Measurements from ENCODE around the gene CSNK1D.
A peak's percentile ranks its signal among the peaks of the same experiment; 100 is the strongest.

The CSNK1D gene

DNA sequence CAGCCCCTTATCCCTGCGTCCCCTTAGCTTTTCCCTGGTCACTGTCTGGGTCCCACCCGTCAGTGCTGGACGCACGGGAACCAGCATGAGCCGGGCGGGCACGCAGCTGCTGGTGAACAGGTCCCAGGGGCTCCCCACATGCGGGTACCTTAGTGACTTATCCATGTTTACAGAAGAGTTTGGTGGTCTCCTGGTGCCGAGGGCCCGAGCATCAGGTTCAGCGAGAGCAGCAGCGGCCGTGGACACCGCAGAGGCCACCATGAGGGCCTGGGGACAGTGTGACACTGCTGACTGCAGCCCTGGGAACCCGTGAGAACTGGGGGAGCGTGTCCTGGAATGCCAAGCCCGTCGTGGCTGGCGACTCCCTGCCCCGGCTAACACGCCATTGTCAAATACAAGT is 37.4 kb upstream of the CSNK1D start:
- no peak for DNase-seq (ENCODE audit: low read depth)

DNA sequence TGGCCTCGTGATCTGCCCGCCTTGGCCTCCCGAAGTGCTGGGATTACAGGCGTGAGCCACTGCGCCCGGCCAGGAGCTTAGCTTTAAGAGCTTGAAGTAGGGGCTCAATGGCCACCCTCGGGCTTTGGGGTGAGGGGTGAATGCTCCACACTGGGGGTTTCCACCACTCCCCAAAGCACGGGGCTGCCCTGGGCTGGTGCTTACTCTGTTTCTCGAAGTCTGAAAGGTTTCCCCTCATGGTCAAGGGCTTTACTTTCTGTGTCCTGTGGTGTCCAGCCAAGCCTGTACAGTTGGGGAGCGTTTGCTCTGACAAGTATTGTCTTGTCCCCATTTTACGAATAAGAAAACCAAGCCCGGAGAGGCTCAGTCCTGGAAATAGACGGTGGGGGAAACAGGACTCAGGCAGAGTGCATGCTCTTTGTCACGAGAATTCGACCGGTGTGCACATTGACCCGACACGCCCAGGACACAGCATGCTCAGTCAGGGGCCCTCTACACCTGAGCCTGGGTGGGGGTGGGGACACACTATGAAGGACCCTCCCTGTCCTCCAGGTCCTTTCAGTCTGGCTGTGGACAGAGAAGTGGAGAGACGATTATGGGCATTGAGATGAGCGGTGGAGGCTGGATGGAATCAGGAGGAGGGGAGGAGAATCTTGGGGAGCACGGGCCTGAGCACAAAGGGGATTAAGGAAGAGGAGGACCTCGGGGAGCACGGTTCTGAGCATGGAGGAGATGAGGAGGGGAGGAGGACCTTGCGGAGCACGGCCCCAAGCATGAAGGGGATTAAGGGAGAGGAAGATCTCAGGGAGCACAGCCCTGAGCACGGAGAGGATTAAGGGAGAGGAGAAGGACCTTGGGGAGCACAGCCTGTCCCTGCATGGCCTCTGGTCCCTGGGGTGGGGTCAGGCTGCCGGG is 36.4 kb upstream of the CSNK1D start:
- no peak for DNase-seq (ENCODE audit: low read depth)

DNA sequence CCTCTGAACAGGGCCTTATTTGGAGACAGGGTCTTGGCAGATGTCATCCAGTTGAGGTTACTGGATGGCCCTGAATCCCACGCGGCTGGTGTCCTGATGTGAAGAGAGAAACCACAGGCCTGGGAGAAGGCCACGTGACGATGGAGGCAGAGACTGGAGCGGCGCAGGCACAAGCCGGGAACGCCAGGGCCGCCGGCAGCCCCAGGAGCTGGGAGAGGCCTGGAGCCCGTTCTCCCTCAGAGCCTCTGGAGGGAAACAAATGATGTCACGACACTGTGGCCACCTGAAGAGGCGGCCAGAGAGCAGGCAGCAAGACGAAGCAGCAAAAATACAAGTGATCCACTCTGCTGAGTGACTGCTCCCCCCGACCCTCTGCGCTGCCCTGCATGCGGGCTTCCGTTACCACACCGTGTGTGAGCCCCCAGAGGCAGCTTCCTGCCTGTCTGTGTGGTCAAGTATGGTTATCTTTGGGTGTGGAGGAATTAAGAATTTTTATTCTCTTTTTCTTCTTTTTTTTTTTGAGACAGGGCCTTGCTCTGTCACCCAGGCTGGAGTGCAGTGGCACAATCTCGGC is 32.3 kb upstream of the CSNK1D start:
- no peak for DNase-seq (ENCODE audit: low read depth)

DNA sequence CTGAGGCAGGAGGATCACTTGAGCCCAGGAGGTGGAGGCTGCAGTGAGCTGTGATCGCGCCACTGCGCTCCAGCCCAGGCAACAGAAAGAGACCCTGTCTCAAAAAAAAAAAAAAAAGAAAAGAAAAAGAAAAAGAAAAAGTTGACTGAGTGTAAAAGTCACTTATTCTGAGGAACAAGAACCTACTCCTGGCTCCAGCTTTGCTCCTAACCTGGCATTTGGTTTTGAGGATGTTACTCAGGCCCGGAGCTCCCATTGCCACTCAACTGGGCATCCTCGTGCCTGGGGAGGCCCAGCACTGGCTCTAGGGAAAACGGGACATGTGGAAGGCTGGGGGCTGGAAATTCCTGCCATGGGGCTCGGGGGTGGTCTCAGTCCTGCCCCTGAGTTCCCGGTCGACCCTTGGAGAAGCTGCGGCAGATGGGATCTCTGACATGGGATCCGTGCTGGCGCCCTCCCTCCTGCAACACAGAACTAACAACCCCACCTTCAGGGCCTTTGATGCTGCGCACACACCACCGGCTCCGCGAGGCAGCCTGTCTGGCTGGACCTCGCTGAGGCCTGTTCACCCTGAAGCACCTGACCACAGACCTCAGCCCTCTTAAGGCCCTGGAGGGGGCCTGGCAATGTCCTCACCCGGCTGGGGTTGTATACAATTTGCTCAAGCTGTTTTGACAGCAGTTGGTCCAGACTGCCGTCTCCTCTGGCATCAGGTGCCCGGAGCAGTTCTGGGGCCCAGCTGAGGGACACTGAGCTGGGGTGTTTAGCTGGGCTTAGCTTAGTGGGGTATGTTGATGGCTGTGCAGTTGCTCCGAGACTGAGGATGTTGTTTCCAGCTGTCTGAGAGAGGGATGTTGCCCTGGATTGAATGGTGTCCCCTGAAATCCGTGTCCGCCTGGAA is 31.6 kb upstream of the CSNK1D start:
- DNase-seq (ENCODE audit: low read depth), result no peak

DNA sequence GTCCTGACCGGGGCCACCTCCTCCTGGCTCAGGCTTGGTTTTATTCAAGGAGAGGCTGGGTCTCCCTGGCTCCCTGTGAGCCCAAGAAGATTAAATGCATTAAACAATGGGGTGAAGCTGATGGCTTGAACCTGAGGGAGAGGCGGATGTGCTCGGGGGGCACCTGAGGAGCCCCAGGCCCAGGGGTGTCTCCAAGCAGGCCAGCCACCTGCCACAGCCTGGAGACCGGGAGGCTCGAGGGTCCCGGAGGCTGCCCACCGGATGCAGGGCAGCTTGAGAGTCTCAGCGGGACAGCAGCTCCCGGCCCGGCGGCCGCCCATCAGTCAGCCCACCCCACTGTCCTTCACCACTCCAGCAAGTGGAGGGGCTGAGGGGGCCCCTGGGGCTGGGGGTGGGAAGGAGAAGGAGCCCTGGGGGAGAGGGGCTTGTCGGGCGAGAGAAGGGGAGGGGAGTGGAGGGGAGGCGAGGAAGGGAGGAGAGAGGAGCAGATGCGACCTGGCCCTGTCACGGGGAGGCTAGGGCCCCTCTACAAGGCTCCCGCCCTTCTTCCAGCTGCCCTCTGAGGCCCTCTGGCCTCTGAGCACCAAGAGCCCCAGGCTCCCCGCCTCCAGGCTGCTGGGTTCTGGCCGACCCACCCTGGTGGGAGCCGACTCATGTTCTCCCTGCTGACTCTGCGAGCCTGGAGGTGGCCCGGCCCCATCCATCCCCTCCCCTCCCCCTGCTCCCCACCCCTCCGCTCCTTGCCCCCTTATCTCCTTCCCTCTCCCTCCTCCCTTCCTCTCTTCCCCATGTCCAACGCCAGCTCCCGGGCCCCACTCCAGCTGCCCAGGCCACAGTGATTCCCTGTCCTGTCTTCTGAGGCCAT is 30.7 kb upstream of the CSNK1D start:
- DNase-seq (ENCODE audit: low read depth), result no peak

DNA sequence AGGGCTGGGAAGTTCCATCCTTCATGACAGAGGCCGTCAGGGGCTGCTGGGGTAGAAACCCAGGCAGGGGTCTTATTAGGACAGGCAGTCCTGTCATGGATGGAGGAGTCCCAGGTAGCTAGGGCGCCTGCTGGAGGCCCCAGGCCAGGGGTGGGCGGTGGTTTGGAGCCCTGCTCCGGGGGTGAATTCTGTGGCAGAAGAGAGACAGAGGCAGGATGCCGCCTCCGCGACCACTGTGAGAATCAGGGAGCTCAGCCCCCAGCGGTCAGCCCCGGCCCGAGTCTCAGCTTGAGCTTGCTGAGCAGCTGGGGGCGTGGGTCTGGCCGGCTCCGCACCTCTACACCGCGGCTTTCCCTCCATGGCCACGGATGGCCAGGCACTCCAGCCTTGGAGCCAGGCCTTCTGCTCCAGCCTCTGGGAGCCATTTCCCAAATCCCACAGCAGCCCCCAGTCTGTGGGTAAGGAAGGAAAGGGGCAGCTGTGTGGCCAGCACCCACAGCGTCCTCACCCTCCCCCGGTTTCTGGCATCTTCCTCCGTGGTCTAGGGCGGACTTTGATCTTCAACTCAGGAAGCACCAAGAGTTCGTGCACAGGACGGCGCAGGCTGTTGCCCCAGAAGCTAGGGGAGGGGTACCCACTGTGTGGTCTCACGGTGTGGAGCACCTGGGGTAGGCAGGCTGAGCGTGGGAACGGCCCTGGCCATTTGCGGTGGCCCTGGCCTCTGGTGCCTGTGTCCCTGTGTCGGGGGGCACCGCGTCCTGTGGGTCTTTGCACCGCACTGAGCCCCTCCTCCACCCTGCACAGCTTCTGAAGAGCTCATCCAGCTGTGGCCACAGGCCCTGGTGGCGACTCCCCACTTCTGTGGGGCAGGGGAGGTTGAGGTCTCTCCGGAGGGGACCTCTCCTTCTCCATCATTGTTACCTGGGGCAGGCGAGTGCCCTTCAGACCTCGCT is 29.8 kb upstream of the CSNK1D start:
- DNase-seq (ENCODE audit: low read depth), result no peak

DNA sequence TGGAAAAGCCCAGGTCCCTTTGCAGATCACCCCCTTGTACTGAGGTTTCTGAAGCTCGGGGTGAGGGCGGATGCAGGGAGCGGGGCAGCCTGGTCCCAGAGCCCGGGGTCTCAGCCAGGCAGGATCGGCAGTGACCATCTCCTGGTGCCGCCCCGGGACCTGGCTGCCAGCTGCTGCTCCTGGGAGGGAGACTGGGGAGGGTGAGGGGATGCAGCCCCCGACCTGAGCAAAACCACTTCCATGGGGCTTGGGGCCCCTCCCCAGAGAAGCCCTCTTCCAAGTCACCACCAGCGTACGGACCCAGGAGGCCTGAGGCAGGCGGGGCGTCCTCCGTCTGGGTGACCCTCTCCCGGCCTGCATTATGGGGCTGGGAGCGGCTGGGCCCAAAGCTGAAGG is 29.1 kb upstream of the CSNK1D start:
- no peak for DNase-seq (ENCODE audit: low read depth)

DNA sequence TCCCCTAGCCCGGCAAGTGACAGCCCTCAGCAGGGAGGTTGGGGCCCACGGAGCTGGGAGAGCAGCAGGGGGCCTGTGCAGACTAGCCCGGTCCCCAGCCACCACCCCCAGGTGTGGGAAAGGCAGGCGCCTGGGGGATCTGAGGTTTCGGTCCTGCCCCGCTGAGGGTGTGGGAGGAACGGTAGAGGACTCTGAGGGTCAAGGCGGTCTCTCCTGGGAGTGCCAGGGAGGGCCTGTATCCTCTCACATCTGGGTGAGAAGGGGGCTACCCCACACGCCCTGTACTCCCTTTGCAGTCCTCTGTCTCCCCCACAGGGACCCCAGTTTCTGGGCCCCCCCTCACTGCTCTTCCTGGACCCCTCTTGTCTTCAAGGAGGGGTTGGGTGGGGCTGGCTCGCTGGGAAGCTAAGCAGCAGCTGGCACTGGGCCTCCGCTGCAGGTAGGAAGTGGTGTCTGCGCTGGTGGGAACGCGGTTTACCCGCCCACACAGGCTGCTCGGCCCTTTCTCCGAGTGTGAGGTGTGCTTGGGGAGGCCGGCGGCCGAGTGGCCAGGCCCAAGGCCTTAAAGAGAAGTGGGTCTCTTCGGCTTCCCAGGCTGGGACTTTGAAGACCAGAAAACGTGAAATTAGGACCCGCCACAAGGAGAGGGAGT is 28.5 kb upstream of the CSNK1D start:
- DNase-seq (ENCODE audit: low read depth), result peak; percentile 33

DNA sequence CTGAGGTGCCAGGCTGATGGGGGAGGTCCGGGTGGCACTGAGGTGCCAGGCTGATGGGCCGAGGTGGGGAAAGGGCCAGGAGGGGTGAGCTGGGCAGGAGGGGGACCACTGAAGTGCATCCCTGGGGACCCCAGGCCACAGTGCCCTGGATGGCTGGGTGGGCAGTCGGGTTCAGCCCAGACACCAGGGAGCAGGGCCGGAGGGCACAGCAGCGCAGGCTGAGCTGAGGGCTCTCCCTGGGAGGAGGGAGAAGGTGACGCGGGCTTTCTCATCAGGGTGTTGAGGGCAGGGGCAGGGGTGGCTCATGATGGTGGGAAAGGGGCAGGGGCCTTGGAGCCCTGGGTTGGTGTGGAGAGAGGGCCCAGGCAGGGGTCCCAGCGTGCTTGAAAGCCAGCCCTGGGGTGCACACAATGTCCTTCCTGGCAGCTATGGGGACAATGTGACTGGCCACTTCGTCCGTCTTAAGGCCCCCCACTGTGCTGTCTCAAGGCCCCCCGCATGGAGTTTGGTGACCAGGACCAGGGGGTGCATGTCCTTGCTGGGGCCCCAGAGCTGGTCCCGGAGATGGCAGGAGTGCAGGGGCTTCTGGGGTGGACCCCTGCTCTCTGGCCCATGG is 27.9 kb upstream of the CSNK1D start:
- no peak for DNase-seq (ENCODE audit: low read depth)

DNA sequence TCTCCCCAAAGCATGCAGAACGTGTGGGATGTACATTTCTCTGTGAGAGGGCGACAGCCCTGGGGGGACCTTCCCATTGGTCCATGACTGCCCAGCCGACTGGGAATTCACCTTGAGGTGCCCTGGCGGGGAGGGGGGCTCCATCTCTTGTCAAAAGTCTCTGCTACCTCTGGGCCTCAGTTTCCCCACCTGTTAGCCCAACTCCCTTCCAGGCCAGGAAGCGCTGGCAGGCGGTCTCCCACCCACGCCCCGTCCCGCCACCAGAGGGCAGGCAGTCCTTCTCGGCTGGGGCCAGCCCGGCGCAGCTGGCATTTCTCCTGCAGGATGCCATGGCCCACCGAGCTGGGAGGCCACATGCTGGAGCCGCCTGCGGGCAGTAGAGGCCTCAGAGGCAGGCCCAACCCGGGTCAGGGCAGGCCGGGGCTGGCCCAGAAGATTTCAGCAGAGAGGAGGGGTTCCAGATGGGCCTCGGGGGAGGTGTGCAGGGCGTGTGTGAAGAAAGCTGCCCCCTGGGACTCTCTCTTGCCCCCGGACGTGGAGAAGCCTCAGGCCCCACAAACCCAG is 27.3 kb upstream of the CSNK1D start:
- peak; percentile 52 for DNase-seq (ENCODE audit: low read depth)

DNA sequence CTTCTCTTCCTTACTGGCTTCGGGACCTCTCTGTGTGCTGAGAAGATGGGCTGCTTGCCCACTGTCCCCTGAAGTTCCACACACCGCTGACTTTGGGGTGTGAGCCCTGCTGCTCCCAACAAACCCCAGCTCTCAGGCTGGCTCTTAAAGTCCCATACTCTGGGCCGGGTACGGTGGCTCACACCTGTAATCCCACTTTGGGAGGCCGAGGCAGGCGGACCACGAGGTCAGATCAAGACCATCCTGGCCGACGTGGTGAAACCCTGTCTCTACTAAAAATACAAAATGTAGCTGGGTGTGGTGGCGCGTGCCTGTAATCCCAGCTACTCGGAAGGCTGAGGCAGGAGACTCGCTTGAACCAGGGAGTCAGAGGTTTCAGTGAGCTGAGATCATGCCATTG is 26.7 kb upstream of the CSNK1D start:
- no peak for DNase-seq (ENCODE audit: low read depth)

DNA sequence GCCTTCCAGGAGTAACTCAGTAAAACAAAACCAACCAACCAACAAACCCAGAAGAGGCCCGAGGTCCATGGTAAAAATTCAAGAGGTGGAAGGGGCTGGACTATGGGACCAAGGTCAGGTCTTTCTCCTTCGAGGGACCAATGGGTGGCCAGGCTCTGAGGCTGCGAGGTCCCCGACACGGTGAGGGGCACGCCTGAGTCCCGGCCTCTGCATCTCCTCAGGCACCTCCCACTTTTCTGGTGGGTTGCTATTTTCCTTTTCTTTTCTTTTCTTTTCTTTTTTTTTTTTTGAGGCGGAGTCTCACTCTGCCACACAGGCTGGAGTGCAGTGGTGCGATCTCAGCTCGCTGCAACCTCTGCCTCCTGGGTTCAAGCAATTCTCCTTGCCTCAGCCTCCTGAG is 26.0 kb upstream of the CSNK1D start:
- no peak for DNase-seq (ENCODE audit: low read depth)

DNA sequence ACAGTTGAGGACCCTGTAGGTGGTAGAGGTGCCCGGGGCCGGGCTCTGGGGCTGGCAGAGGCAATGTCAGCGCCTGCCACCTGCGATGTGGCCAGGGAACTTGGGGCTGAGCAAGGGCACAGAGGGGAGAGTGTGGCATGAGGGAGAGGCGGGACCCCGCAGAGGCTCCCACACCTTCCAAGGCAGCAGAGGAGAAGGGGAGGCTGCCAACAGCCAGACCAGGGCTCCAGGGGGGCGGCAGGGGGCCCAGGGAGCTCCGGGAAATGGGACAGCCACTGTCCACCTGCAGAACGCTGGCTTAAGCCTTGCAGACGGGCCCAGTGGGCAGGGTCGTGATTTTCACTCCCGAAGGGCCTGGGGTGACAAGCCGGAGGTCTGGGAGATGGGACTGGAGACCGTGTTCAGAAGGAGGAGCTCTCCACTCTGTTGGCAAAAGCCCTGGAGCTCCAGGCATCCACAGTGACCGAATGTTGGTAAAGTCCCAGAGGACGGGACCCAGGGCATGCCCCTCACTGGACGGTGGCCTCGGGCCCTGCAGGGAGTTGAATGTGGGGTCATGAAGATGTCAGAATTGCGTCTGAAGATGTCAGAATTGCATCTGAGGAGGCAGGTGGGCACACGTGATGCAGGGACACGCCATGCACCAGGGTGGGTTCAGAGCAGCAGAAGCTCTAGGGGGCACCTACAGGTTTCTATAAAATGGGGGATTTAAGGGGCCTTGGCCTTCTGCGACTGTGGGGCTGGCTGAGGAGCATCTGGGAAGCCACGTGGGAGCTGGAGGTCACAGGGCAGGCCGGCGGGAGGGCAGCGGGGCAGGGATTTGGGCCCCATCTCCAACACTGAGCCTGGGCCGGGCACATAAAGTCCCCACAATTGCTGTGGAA is 25.3 kb upstream of the CSNK1D start:
- no peak for DNase-seq (ENCODE audit: low read depth)

DNA sequence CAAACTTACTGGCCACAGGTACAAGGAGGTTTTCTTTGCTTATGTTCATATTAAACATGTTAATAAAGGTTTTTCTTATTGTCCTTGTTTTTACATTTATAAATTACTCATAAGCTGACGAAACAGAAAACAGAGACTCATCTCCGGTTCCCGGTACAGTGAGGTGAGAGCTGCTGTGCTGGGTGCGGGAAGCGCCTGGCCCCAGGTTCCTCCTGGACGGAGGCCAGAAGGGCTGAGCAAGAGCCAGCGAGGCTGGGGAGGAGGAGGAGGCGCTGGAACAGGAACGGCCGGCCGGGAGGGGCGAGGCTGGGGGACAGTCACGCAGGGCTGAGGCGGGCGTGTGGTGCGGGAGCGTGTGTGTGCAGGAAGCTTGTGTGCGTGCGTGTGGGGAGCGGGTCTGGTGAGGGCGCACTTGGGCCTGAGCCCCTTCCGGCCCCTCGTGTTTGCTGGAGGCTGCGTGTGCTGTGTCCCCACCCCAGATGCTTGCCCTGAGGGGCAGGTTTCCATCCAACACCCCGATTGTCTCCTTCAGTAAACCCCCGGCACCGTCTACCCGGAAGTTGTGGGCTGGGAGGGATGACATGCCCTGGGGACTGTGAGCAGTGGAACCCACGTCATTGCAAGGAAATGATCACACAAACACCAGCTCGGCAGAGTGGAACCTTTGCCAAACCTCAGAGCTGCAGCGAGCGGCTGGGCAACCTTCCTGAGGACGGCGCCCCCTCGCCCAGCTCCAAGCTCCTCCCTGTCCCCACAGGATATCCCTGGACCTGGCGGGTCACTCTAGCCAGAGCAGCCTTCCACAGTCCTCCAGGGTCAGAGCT is 24.4 kb upstream of the CSNK1D start:
- DNase-seq (ENCODE audit: low read depth), result peak; percentile 87

DNA sequence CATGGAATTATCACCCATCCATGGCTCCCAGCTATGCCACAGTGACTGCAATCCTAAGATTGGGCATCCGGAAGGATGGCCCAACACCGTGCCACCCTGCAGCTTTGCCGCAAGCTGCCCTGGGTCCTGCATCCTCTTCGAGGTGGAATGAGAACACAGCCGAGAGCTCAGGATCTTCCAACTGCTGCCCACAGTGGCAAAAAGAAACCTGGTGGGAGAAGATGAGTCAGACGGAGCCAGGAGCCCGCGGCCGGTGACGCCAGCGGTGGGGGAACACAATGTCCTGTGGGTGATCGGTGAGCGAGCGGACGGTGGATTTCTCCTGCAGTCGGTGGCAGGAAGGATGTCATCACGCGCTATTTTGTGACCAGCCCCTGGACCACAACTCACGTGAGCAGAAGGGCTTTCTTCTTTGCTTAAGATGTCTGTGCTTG is 23.8 kb upstream of the CSNK1D start:
- peak; percentile 72 for DNase-seq (ENCODE audit: low read depth)

DNA sequence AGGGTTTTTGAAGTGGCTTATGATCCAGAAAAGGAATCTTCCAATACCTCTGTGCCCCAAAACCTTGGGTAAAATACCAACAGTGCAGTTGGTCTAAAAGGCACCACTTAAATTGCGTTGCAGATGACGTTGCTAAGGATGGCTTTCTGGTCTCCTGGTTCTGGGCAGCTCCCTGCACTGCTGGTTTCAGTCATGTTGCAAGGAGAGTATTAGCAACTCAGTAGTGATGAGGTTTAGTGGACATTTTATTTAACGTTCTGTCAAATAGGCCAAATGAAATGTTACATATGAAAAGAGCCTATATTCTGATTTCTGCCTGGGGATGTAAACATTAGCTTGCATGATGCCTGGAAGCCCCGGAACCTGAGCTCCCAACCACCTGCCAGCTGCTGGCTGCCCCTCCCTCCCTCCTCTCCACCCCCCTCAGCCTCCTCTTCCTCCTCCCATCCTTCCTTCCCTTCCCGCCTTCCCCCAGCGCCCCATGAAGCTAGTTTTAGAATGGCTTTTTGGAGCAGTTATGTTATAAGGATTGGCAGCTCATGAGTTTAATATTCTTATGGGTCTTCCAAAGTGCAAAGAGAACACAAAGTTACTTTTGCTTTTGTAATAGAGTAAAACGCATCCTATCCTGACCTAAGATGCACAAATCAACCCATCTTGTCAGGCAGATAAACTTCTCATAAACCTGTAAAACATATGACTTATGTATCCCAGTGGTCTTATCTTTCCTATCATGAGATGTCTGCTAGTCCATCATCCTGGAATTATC is 23.2 kb upstream of the CSNK1D start:
- no peak for DNase-seq (ENCODE audit: low read depth)

DNA sequence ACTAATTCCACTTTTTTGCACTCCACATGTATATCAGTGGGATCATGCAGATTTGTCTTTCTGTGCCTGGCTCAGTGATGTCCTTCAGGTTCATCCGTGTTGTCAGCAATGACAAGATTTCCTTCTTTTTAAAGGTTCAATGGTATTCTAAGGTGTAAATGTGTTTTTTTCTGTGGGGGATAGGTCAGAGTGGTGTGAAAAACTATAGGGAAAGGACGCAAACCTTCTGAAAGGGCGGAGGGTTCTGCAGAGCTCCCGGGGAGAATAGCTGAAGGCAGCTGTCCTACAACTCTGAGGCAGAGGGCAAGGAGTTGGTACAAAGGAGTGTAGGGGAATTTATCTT is 21.9 kb upstream of the CSNK1D start:
- DNase-seq (ENCODE audit: low read depth), result no peak

All from activated T-helper 1 cell treated with Interleukin-2 at 50 U/mL for 16 hours (primary cell).